Neural cell (in vitro differentiated cells): Measurements from ENCODE around the gene ST14. TPM values are rescaled to one million over a fixed set of nuclear protein-coding genes. Genes with fewer than 3 reads are reported as not detected.

ENCODE experiments used
- H2AFZ ChIP-seq: fragments of 200-600, 300-800 bp; sonication (generic), shearing (Covaris generic); 2 replicates; pipeline ENCODE4 v1.6.0; 2014; ENCODE audit warnings: low read depth, mild to moderate bottlenecking, antibody characterized with exemption, low read length, moderate library complexity
- H3F3A ChIP-seq: fragments of 200-600 bp; shearing (Covaris generic); 2 replicates; pipeline ENCODE4 v1.6.1; 2016; ENCODE audit warnings: mild to moderate bottlenecking, moderate library complexity, mixed read lengths, antibody characterized with exemption, low read length; ENCODE audit not compliant: insufficient read depth, poor library complexity, severe bottlenecking
- H3K27ac ChIP-seq: fragments of 200-600, 300-800 bp; sonication (generic), shearing (Covaris generic); 2 replicates; pipeline ENCODE4 v1.5.1; 2014; ENCODE audit warnings: mild to moderate bottlenecking, low read length, moderate library complexity
- H3K27me3 ChIP-seq: fragments of 300-800, 200-600 bp; sonication (generic), shearing (Covaris generic); 2 replicates; pipeline ENCODE4 v1.6.0; 2014; ENCODE audit warnings: mild to moderate bottlenecking, low read depth, low read length, moderate library complexity; ENCODE audit not compliant: insufficient read depth
- H3K36me3 ChIP-seq: fragments of 300-800, 200-600 bp; sonication (generic), shearing (Covaris generic); 2 replicates; pipeline ENCODE4 v1.5.1; 2014; ENCODE audit warnings: mild to moderate bottlenecking, antibody characterized with exemption, low read length, moderate library complexity; ENCODE audit not compliant: insufficient read depth
- H3K4me2 ChIP-seq: fragments of 300-800, 200-600 bp; sonication (generic), shearing (Covaris generic); 2 replicates; pipeline ENCODE4 v1.6.0; 2014; ENCODE audit warnings: mild to moderate bottlenecking, low read length
- H3K4me3 ChIP-seq: fragments of 300-800, 200-600 bp; sonication (generic), shearing (Covaris generic); 2 replicates; pipeline ENCODE4 v1.5.1; 2014; ENCODE audit warnings: mild to moderate bottlenecking, low read length, moderate library complexity
- H3K79me2 ChIP-seq: fragments of 200-600 bp; shearing (Covaris generic); replicated peaks from 2 replicates; pipeline ENCODE4 v1.6.0; 2014; ENCODE audit warnings: mild to moderate bottlenecking, low read length, moderate library complexity; ENCODE audit not compliant: insufficient read depth
- H3K9ac ChIP-seq: fragments of 300-800, 200-600 bp; sonication (generic), shearing (Covaris generic); 2 replicates; pipeline ENCODE4 v1.6.1; 2016; ENCODE audit warnings: mild to moderate bottlenecking, low read length, mixed read lengths
- H3K9me2 ChIP-seq: fragments of 200-600 bp; shearing (Covaris generic); 2 replicates; pipeline ENCODE4 v1.6.1; 2016; ENCODE audit warnings: mild to moderate bottlenecking, low read length, mixed read lengths; ENCODE audit not compliant: insufficient read depth
- H3K9me3 ChIP-seq: fragments of 200-600, 300-800 bp; sonication (generic), shearing (Covaris generic); 2 replicates; pipeline ENCODE4 v1.6.1; 2016; ENCODE audit warnings: mild to moderate bottlenecking, mixed run types, low read length, moderate library complexity, mixed read lengths
- H4K20me1 ChIP-seq: fragments of 200-600 bp; shearing (Covaris generic); 2 replicates; pipeline ENCODE4 v1.6.1; 2016; ENCODE audit warnings: mild to moderate bottlenecking, mixed run types; ENCODE audit not compliant: insufficient read depth
- CTCF ChIP-seq: fragments of 450-650 bp; IDR thresholded peaks from 2 replicates; pipeline ENCODE4 v1.5.1; 2014; ENCODE audit warnings: antibody characterized with exemption, mild to moderate bottlenecking, moderate library complexity; ENCODE audit not compliant: poor library complexity, severe bottlenecking
- EP300 ChIP-seq: fragments of 450-650 bp; conservative IDR thresholded peaks from 2 replicates; pipeline ENCODE4 v1.6.1; 2014; ENCODE audit warnings: antibody characterized with exemption, mild to moderate bottlenecking, moderate library complexity; ENCODE audit not compliant: poor library complexity, severe bottlenecking
- EZH2 ChIP-seq: fragments of 200-600, 300-800 bp; shearing (Covaris generic), sonication (generic); IDR thresholded peaks from 2 replicates; pipeline ENCODE4 v1.6.1; 2014; ENCODE audit warnings: antibody characterized with exemption, low read length, borderline replicate concordance, mild to moderate bottlenecking; ENCODE audit not compliant: insufficient read depth, poor library complexity, severe bottlenecking
- MXI1 ChIP-seq: fragments of 450-650 bp; conservative IDR thresholded peaks from 2 replicates; pipeline ENCODE4 v1.6.1; 2014; ENCODE audit warnings: antibody characterized with exemption, mild to moderate bottlenecking; ENCODE audit not compliant: poor library complexity, severe bottlenecking
- POLR2AphosphoS5 ChIP-seq: IDR thresholded peaks from 2 replicates; pipeline ENCODE4 v1.6.1; 2012
- RAD21 ChIP-seq: fragments of 450-650 bp; conservative IDR thresholded peaks from 2 replicates; pipeline ENCODE4 v1.6.1; 2014; ENCODE audit warnings: antibody characterized with exemption, mild to moderate bottlenecking, moderate library complexity
- SMC3 ChIP-seq: fragments of 450-650 bp; conservative IDR thresholded peaks from 2 replicates; pipeline ENCODE4 v1.6.1; 2014; ENCODE audit warnings: antibody characterized with exemption, mild to moderate bottlenecking, moderate library complexity; ENCODE audit not compliant: poor library complexity
- TAF1 ChIP-seq: IDR thresholded peaks from 2 replicates; pipeline ENCODE4 v1.6.1; 2012; ENCODE audit warnings: low read depth
- polyA plus RNA-seq: library from polyadenylated mRNA; depleted of rRNA; stranded (reverse); fragments of >200 nt; gene quantifications from 2 replicates; pipeline ENCODE4 v1.2.3, GENCODE V29; 2014
- TF ChIP-seq, protein P1 (sequence below): IDR thresholded peaks from 2 replicates; pipeline ENCODE4 v1.6.1; 2012; ENCODE audit warnings: borderline replicate concordance

Gene ST14
- polyA plus RNA-seq, 1 donor from 2014 or later = not detected

GRCh38 chr11:130136107-130136506, 23.5 kb upstream of the ST14 start:
- H3F3A ChIP-seq = no peaks in the 10 kb centered on the region
- no peak overlapping the region for H3K27ac ChIP-seq
- no peaks in the 10 kb centered on the region for H3K9me2 ChIP-seq
- H3K79me2 ChIP-seq = no peaks in the 10 kb centered on the region
- no peak overlapping the region for H3K4me2 ChIP-seq
- no peak overlapping the region for H2AFZ ChIP-seq
- TF ChIP-seq EZH2 = no peak
- no peak for TF ChIP-seq RAD21
- TF ChIP-seq EP300 = no peak
- TF ChIP-seq POLR2AphosphoS5 = no peak
- TF ChIP-seq MXI1 = no peak
- TF ChIP-seq SMC3 = no peak
- TF ChIP-seq CTCF = no peak
- TF ChIP-seq TAF1 = no peak
- TF ChIP-seq, protein P1, sequence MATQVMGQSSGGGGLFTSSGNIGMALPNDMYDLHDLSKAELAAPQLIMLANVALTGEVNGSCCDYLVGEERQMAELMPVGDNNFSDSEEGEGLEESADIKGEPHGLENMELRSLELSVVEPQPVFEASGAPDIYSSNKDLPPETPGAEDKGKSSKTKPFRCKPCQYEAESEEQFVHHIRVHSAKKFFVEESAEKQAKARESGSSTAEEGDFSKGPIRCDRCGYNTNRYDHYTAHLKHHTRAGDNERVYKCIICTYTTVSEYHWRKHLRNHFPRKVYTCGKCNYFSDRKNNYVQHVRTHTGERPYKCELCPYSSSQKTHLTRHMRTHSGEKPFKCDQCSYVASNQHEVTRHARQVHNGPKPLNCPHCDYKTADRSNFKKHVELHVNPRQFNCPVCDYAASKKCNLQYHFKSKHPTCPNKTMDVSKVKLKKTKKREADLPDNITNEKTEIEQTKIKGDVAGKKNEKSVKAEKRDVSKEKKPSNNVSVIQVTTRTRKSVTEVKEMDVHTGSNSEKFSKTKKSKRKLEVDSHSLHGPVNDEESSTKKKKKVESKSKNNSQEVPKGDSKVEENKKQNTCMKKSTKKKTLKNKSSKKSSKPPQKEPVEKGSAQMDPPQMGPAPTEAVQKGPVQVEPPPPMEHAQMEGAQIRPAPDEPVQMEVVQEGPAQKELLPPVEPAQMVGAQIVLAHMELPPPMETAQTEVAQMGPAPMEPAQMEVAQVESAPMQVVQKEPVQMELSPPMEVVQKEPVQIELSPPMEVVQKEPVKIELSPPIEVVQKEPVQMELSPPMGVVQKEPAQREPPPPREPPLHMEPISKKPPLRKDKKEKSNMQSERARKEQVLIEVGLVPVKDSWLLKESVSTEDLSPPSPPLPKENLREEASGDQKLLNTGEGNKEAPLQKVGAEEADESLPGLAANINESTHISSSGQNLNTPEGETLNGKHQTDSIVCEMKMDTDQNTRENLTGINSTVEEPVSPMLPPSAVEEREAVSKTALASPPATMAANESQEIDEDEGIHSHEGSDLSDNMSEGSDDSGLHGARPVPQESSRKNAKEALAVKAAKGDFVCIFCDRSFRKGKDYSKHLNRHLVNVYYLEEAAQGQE = no peak
- no peaks in the 10 kb centered on the region for H3K27me3 ChIP-seq
- H3K9ac ChIP-seq = no peak overlapping the region
- H3K9me3 ChIP-seq = no peaks in the 10 kb centered on the region
- no peak overlapping the region for H3K4me3 ChIP-seq
- H4K20me1 ChIP-seq = no peaks in the 10 kb centered on the region
- H3K36me3 ChIP-seq = peaks cover 14% of the 10 kb centered on the region

DNA sequence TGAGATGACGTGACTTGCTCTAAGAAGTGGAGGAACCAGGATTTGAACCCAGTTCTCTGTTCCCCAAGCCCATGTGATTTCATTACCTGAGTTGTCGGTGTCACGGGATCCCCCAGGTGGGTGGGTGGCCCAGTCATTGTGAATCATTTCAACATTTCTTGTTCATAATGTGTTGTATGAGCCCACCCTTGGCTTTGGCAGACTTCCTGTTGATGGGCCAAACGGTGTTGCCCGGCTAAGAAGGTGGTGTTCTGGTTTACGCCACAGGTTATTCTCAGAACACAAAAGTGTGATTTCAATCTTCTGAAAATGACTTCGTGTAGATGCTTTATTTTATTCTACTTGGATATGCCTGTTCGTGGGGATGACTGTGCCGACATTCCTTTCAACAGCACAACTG, 21.6 kb upstream of the ST14 start:
- Histone ChIP-seq H3K9ac (no peak overlapping the region), H4K20me1 (no peaks in the 10 kb centered on the region), H3K4me3 (no peak overlapping the region), H2AFZ (no peak overlapping the region), H3K9me2 (no peaks in the 10 kb centered on the region), H3K27me3 (no peaks in the 10 kb centered on the region), H3K4me2 (no peak overlapping the region), H3F3A (no peaks in the 10 kb centered on the region), H3K27ac (no peak overlapping the region), H3K36me3 (peaks cover 22% of the 10 kb centered on the region), H3K79me2 (no peaks in the 10 kb centered on the region), H3K9me3 (no peaks in the 10 kb centered on the region)
- TF ChIP-seq RAD21 (no peak), MXI1 (no peak), CTCF (no peak), TAF1 (no peak), POLR2AphosphoS5 (no peak), EP300 (no peak), SMC3 (no peak), EZH2 (no peak)
- TF ChIP-seq, protein P1 = no peak
